ENCODE measurements around the gene RBBP9. TPM values are rescaled to one million over a fixed set of nuclear protein-coding genes. Genes with fewer than 3 reads are reported as not detected.

The RBBP9 gene
- total and polyA plus RNA-seq, 2 of the 4 experiments (the other 2 are of a cell fraction) = 4.8 to 31.4 TPM

- H2AK9ac ChIP-seq (replicated peaks; ENCODE audit: low read depth, low read length, poor library complexity) = no peak overlapping the region
- no peak for ATAC-seq (ENCODE audit: low read depth)
- H4K20me1 ChIP-seq (ENCODE audit: insufficient read depth, low read length) = no peaks in the 10 kb centered on the region
- H3K56ac ChIP-seq (ENCODE audit: extremely low read depth, insufficient read depth, low read length) = no peak overlapping the region
- H2BK5ac ChIP-seq (ENCODE audit: low read depth, low read length, poor library complexity, severe bottlenecking) = no peak overlapping the region
- POLR2A ChIA-PET (ENCODE audit: unreplicated experiment) = no interaction called here
- no peak overlapping the region for H3K14ac ChIP-seq (replicated peaks; ENCODE audit: low read depth, low read length)
- no peak overlapping the region for H2AFZ ChIP-seq (replicated peaks; ENCODE audit: low read length, poor library complexity)
- no peak overlapping the region for H4K91ac ChIP-seq (ENCODE audit: insufficient read depth, low read depth, low read length)
- no peak overlapping the region for H4K5ac ChIP-seq (ENCODE audit: low read depth, low read length)
- no peaks in the 10 kb centered on the region for H3K9me3 ChIP-seq (ENCODE audit: control insufficient read depth, insufficient read depth, low read length)
- CTCF ChIA-PET = no interaction called here
- H3K23ac ChIP-seq (ENCODE audit: low read depth, low read length) = no peak overlapping the region
- H2BK20ac ChIP-seq (ENCODE audit: low read depth, low read length) = no peak overlapping the region
- no peak overlapping the region for H3K4me3 ChIP-seq (ENCODE audit: insufficient read depth, low read depth, low read length)
- WGBS, 2 experiments (ENCODE audit: extremely low coverage in 2 of 2, insufficient read length in 1 of 2) = no CpG with 5 or more reads among the region's 3 CpGs
- no peak overlapping the region for H3K18ac ChIP-seq (ENCODE audit: low read depth, low read length)
- H3K9ac ChIP-seq (ENCODE audit: low read depth, low read length) = no peak overlapping the region
- H2BK120ac ChIP-seq (ENCODE audit: low read depth, low read length) = no peak overlapping the region
- no peak overlapping the region for H2AK5ac ChIP-seq (ENCODE audit: low read depth, low read length)
- intact Hi-C loops (cut with micrococcal nuclease) (no loop called here), dilution Hi-C loops (cut with HindIII; ENCODE audit: low sequenced_read_pairs, unreplicated experiment) (no loop called here), in situ Hi-C loops (cut with MboI; ENCODE audit: low sequenced_read_pairs) (no loop called here)
- no peak overlapping the region for H2BK15ac ChIP-seq (ENCODE audit: low read depth, low read length)
- no peak overlapping the region for H3K27ac ChIP-seq (ENCODE audit: insufficient read depth, low read length)
- no peak overlapping the region for H3K4me2 ChIP-seq (ENCODE audit: low read depth, low read length)
- no peaks in the 10 kb centered on the region for H3K79me1 ChIP-seq (ENCODE audit: low read depth in 1 of 2, low read length in 2 of 2)
- H4K8ac ChIP-seq (ENCODE audit: low read depth in 2 of 2, low read length in 2 of 2) = no peak overlapping the region
- H3K9me1 ChIP-seq (ENCODE audit: insufficient read depth, low read length) = no peaks in the 10 kb centered on the region
- H3K4me1 ChIP-seq (ENCODE audit: control insufficient read depth, insufficient read depth, low read length) = no peaks in the 10 kb centered on the region
- H3K36me3 ChIP-seq (ENCODE audit: control insufficient read depth, insufficient read depth, low read length) = no peaks in the 10 kb centered on the region
- H3K27me3 ChIP-seq (ENCODE audit: control insufficient read depth, insufficient read depth, low read length) = no peaks in the 10 kb centered on the region
- TF ChIP-seq MAFK (IDR thresholded peaks at IDR 0.05; ENCODE audit: low read depth, low read length) = no peak
- TF ChIP-seq RCOR1 (IDR thresholded peaks at IDR 0.05; ENCODE audit: insufficient replicate concordance, low read length) = no peak
- no peak for TF ChIP-seq CHD1 (IDR thresholded peaks at IDR 0.05; ENCODE audit: low read depth, low read length)
- TF ChIP-seq MXI1 (IDR thresholded peaks at IDR 0.05; ENCODE audit: borderline replicate concordance, low read depth, low read length) = no peak
- no peak for DNase-seq
- H3K4ac ChIP-seq (ENCODE audit: low read depth, low read length) = no peak overlapping the region
- no TSS peak for BruUV-seq (replicated peaks)
Measured at GRCh38 chr20:18456600-18456999, 40.4 kb downstream of the RBBP9 start.
